SU-DHL-6 (cell line): Measurements from ENCODE around the gene PDHX.
"Not testable (repeated sequence)": the region's sequence is repeated elsewhere in the genome, so short reads cannot be mapped to it uniquely, and the experiment has no call there.

Experiments used
- H2AFZ ChIP-seq: fragments of 200-600 bp; sonication (generic); 2 replicates; pipeline ENCODE4 v1.6.1; 2014; ENCODE audit warnings: low read depth, mild to moderate bottlenecking, moderate library complexity, mixed read lengths, antibody characterized with exemption, low read length; ENCODE audit not compliant: severe bottlenecking
- H3F3A ChIP-seq: fragments of 200-600 bp; shearing (Covaris generic); 2 replicates; pipeline ENCODE4 v1.6.0; 2016; ENCODE audit warnings: antibody characterized with exemption, mild to moderate bottlenecking; ENCODE audit not compliant: insufficient read depth
- H3K27ac ChIP-seq: fragments of 200-600 bp; sonication (generic); 2 replicates; pipeline ENCODE4 v1.5.1; 2016; ENCODE audit warnings: low read depth, mild to moderate bottlenecking, low read length, moderate library complexity, mixed read lengths
- H3K27me3 ChIP-seq: fragments of 200-600 bp; sonication (generic), shearing (Covaris generic); 2 replicates; pipeline ENCODE4 v1.6.0; 2014; ENCODE audit warnings: mild to moderate bottlenecking, low read length
- H3K36me3 ChIP-seq: fragments of 200-600 bp; sonication (generic); 2 replicates; pipeline ENCODE4 v1.6.1; 2014; ENCODE audit warnings: mild to moderate bottlenecking, low read length, mixed read lengths
- H3K4me2 ChIP-seq: fragments of 300-600, 200-600 bp; shearing (Covaris generic), sonication (generic); 2 replicates; pipeline ENCODE4 v1.6.0; 2014; ENCODE audit warnings: low read length, low read depth, mild to moderate bottlenecking; ENCODE audit not compliant: poor library complexity, severe bottlenecking
- H3K4me3 ChIP-seq: fragments of 200-600 bp; sonication (generic); 2 replicates; pipeline ENCODE4 v1.5.1; 2014; ENCODE audit warnings: antibody characterized with exemption, low read length, mild to moderate bottlenecking, mixed read lengths; ENCODE audit not compliant: insufficient read depth, poor library complexity, severe bottlenecking
- H3K79me2 ChIP-seq: fragments of 200-600 bp; sonication (generic); 2 replicates; pipeline ENCODE4 v1.6.1; 2014; ENCODE audit warnings: mild to moderate bottlenecking, low read length, moderate library complexity; ENCODE audit not compliant: insufficient read depth
- H3K9ac ChIP-seq: fragments of 200-600 bp; sonication (generic); 2 replicates; pipeline ENCODE4 v1.7.0; 2014; ENCODE audit warnings: mild to moderate bottlenecking, low read length
- H3K9me2 ChIP-seq: fragments of 200-600 bp; sonication (generic); replicated peaks from 2 replicates; pipeline ENCODE4 v1.6.1; 2014; ENCODE audit warnings: low read length; ENCODE audit not compliant: insufficient read depth
- H3K9me3 ChIP-seq: fragments of 200-600 bp; sonication (generic); 2 replicates; pipeline ENCODE4 v1.6.1; 2014; ENCODE audit warnings: low read length, mixed read lengths; ENCODE audit not compliant: insufficient read depth
- H4K20me1 ChIP-seq: fragments of 200-600 bp; sonication (generic); 2 replicates; pipeline ENCODE4 v1.6.1; 2014; ENCODE audit warnings: low read depth, mild to moderate bottlenecking, antibody characterized with exemption, low read length, moderate library complexity, mixed read lengths
- CTCF ChIP-seq: fragments of 200-600 bp; sonication (generic); IDR thresholded peaks from one replicate; pipeline ENCODE4 v1.5.1; 2017; ENCODE audit warnings: antibody characterized with exemption, mild to moderate bottlenecking, low read length, moderate library complexity; ENCODE audit not compliant: insufficient read depth, poor library complexity, severe bottlenecking
- EZH2phosphoT487 ChIP-seq: fragments of 200-600 bp; sonication (generic), shearing (Covaris generic); conservative IDR thresholded peaks from 2 replicates; pipeline ENCODE4 v1.6.1; 2018; ENCODE audit warnings: mild to moderate bottlenecking, antibody characterized with exemption, low read length, moderate library complexity, mixed read lengths

Gene PDHX

GRCh38 chr11:34911676-34912075 is 4.7 kb upstream of the PDHX start:
- H3K36me3 ChIP-seq, result peaks cover 7% of the 10 kb centered on the region; the same call in 1 of the 2 replicates
- TF ChIP-seq CTCF (no peak), EZH2phosphoT487 (no peak)
- H3K9me2 ChIP-seq, result no peaks in the 10 kb centered on the region
- H3K27me3 ChIP-seq, result no peaks in the 10 kb centered on the region
- no peak overlapping the region for H3K27ac ChIP-seq
- no peak overlapping the region for H3K4me3 ChIP-seq
- H3K9me3 ChIP-seq, result no peaks in the 10 kb centered on the region; the same call in 1 of the 2 replicates
- no peak overlapping the region for H3K4me2 ChIP-seq
- H3K79me2 ChIP-seq, result peaks cover 61% of the 10 kb centered on the region
- H3F3A ChIP-seq, result no peaks in the 10 kb centered on the region
- H2AFZ ChIP-seq, result no peak overlapping the region
- H3K9ac ChIP-seq, result no peak overlapping the region
- 0 out of 2 replicates have a peak, but pooled peaks cover 6% of the 10 kb centered on the region for H4K20me1 ChIP-seq

- H3K27ac ChIP-seq, H3K4me3 ChIP-seq, H4K20me1 ChIP-seq, H2AFZ ChIP-seq, H3K27me3 ChIP-seq, H3K36me3 ChIP-seq, H3K9me2 ChIP-seq, H3F3A ChIP-seq, H3K9ac ChIP-seq, H3K9me3 ChIP-seq, H3K4me2 ChIP-seq: not testable (repeated sequence)
- peaks cover 68% of the 10 kb centered on the region for H3K79me2 ChIP-seq
Measured at GRCh38 chr11:34913556-34913955, 2.9 kb upstream of the PDHX start.

- no peaks in the 10 kb centered on the region for H3K27me3 ChIP-seq
- peak overlapping the region; percentile 80 for H3K4me3 ChIP-seq
- H4K20me1 ChIP-seq, result 0 out of 2 replicates have a peak, but pooled peaks cover 6% of the 10 kb centered on the region
- H3K9me2 ChIP-seq, result no peaks in the 10 kb centered on the region
- H3K36me3 ChIP-seq, result peaks cover 7% of the 10 kb centered on the region; the same call in 1 of the 2 replicates
- H3K4me2 ChIP-seq, result peak overlapping the region; percentile 83
- H3K27ac ChIP-seq, result peak overlapping the region; percentile 62
- H3K9me3 ChIP-seq, result no peaks in the 10 kb centered on the region; the same call in 1 of the 2 replicates
- TF ChIP-seq CTCF, result no peak
- no peak for TF ChIP-seq EZH2phosphoT487
- peaks cover 7% of the 10 kb centered on the region; the same call in 1 of the 2 replicates for H3F3A ChIP-seq
- peak overlapping the region; percentile 97 for H3K9ac ChIP-seq
- peaks cover 50% of the 10 kb centered on the region for H3K79me2 ChIP-seq
- H2AFZ ChIP-seq, result peak overlapping the region; percentile 96
Measured at GRCh38 chr11:34915136-34916014, 1.0 kb upstream of the PDHX start.
